HG02840 (cell line): ENCODE measurements around the gene ZSCAN2.
"Not testable (repeated sequence)": the region's sequence is repeated elsewhere in the genome, so short reads cannot be mapped to it uniquely, and the experiment has no call there.

Experiments
- ATAC-seq: cut with Tn5 transposase; IDR thresholded peaks from one replicate; pipeline ENCODE4 v1.9.1; 2021; ENCODE audit warnings: mild to moderate bottlenecking, moderate library complexity, moderate number of reproducible peaks; ENCODE audit not compliant: unreplicated experiment, low FRiP score

Gene ZSCAN2

GRCh38 chr15:84600687-84601554 is at the start of gene ZSCAN2:
ZSCAN2 (plus strand) TSS chr15:84601009; CDS start chr15:84603928, 2,919 bp downstream.
- ATAC-seq: peak; percentile 95

DNA sequence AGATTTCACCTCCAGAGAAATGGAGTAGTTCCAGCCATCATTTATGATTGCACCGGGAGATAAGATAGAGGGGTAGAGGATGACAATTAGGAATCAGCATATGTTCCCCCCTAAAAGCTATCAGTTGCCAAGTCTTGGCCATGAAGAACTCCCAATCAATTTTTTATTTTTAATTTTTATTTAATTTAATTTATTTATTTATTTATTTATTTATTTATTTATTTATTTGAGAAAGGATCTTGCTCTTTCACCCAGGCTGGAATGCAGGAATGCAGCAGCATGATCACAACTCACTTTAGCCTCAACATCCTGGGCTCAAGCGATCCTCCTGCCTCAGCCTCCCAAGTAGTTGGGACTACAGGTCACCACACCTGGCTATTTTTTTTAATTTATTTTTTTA is 49.2 kb upstream of the ZSCAN2 start:
- ATAC-seq: not testable (repeated sequence)

GRCh38 chr15:84552896-84553295 is 47.9 kb upstream of the ZSCAN2 start:
- no peak for ATAC-seq

GRCh38 chr15:84556690-84557089 is 44.1 kb upstream of the ZSCAN2 start:
- not testable (repeated sequence) for ATAC-seq

DNA sequence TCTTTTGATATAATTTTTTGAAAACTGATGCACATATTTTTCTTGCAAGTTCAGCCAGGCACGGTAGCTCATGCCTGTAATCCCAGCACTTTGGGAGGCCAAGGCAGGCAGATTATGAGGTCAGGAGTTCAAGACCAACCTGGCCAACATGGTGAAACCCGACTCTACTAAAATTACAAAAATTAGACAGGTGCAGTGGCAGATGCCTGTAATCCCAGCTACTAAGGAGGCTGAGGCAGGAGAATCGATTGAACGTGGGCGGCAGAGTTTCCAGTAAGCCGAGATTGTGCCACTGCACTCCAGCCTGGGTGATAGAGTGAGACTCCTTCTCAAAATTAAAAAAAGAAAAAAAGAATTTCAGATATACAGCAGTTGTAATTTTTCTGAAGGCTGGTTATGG is 32.8 kb upstream of the ZSCAN2 start:
- ATAC-seq: not testable (repeated sequence)

- ATAC-seq: no peak
These were observed 30.6 kb upstream of the ZSCAN2 start for GRCh38 chr15:84570164-84570735.

- no peak for ATAC-seq
These were observed 28.6 kb upstream of the ZSCAN2 start for GRCh38 chr15:84572231-84572630.

- ATAC-seq: no peak
These were observed 25.3 kb upstream of the ZSCAN2 start for GRCh38 chr15:84575493-84575892.

DNA sequence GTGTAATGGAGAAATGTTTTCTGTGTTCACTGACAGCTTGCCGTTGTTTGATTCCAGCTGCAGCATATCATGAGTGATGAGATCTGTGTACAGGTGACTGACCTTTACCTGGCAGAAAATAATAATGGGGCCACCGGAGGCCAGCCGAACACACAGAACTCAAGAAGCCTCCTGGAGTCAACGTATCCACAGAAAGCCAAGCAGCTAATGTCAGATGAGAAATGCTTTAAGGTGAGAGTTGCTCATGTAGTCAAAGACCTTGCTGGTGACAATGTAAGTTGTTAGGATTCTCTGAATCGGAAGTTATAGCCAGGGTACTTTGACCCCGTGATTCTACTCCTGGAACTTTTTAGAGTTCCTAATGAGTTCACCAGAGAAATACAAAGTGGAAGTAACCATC is 22.9 kb upstream of the ZSCAN2 start:
- ATAC-seq: not testable (repeated sequence)

DNA sequence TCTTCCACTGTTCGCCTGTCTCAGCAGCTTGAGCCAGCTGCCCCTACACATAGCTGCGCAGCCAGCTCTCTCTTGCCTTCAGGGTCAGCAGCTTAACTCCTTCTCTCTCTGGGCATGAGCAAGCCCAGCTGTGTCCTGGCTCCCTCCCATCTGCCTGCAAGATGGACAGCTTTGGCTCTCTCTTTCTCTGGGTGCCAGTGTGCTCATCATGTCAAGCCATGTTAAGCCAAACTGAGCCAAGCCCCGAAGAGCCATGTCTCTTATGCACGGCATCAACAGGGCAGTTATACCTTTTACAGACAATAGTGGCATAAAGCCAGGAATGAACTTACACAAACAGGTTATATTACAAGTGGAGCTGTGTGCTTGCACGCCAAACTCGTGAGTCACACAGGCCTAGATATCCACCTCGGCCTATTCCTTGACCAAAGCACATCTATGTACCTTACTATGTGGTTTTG is 21.5 kb upstream of the ZSCAN2 start:
- not testable (repeated sequence) for ATAC-seq

DNA sequence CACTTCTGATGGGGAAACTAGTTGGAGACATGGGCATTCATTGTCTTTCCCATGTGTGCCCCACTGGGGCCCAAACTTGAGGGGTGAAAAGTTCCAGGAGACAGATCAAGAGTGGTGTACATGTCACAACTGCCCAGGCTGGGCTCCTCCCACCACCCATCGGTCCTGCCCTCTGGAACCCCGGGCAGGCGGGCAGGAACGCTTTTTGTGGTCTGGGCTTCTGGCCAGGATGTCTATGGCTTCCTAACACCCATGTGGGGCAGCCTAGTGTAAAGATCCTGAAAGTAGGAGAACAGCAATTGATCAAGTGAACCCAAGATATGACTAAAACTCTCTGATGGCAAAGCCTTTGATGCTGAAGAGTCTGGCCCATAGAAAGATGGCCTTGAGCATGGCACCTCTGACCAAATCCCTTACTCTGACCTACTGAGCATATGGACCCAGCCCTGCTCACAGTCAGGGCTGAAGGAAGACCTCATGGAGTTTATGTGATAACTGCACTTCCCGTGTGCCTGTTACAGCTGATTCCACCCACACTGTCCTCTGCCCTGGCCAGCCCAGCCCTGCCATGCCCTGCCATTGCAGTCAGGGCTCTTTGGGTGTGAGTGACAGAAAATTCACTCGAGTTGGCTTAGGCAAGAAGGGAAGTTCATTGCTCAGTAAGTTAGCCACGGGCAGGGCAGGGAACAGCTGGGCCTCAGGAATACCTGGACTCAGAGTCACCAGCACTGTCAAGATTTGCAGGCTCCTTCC is 19.0 kb upstream of the ZSCAN2 start:
- ATAC-seq: not testable (repeated sequence)

GRCh38 chr15:84582583-84583157 is 18.1 kb upstream of the ZSCAN2 start:
- ATAC-seq: no peak

DNA sequence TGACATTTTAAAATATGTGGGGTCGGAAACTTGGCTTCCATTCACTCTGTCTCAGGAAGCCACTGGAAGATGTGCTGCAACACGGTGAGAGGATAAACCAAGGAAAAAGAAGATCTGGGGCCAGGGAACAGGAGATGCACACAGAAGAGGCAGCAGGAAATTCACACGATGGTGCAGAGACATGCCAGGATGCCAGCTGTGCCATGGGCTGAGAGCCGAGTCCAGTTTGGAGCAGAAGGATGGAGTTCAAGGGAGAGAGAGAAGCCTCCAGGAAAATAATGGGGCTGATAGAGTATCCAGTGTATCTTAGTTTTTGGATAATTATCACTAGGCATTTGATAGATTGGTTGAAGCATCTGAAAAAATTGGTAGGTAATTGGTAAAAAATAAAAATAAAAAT is 16.9 kb upstream of the ZSCAN2 start:
- ATAC-seq: not testable (repeated sequence)

DNA sequence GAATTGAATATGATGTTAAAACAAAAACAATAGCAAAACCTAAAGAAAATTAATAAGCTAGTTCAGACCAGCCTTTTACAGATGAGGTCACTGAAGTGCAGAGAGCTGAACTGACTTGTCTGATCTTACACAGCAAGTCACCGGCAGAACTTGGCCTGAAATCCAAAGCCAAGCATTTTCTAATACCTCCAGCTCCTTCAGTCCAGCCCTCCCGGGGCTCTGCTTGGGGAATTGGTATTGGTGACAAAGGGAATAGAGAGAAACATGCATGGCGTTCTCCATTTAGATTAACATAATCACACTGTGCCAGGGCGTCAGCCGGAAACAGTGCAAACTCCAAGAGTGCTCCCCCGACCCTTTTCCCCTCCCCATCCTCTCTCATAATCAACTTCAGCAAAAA is 14.1 kb upstream of the ZSCAN2 start:
- no peak for ATAC-seq

DNA sequence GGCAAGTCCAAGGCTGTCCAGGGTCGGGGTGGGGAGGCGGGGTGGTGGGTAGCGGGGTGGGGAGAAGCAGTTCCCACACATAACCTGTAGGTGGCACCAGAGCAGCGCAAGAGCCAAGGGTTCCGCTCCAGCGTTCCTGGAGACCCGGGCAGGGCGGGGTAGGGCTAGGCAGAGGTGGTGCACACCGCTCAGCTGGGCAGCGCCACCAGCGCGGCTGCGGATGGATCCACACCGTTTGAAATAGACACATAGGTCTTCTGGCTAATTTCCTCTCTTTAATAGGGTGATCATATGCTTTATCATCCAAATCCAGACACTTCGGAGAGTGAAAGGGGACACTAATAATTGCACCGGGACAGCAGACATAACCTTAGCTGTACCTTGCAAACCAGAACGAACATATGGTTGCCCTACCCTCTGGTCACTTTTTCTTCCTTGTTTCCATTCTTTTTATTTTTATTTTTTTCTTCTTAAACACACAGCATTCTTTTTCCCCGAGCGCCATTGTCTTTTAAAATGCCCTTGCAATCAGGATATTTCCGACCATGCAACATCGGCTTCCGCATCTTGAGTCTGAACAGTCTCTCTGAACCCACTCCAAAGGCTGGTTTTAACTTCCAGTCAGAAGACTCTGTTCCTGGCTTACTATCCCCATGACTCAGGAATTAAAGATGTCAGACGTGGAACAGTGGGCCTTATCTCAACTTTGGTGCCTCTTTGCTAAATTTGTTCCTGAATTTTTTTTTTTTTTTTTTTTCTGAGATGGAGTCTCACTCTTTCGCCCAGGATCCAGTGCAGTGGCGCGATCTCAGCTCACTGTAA is 12.5 kb upstream of the ZSCAN2 start:
- ATAC-seq: peak; percentile 83

- ATAC-seq: no peak
These were observed 10.4 kb upstream of the ZSCAN2 start for GRCh38 chr15:84590406-84590805.

DNA sequence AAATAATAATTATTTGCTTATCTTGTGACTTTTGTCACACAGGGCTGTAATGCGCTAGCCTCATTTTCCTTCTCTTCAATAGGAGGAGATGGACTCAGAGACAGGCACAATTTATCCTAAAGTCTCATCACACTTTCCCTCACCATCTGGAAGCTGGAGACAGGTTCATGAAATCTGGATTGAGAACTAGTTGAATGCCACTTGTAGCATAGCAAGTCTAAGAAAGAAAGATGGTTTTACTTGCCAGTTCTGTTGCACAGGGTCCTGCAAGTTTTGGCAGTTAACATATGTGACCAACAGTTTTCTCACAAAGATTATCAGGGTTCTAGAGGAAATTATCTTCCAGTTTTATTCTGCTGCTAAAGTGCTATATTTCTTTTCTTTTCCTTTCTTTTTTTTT is 9.0 kb upstream of the ZSCAN2 start:
- no peak for ATAC-seq

DNA sequence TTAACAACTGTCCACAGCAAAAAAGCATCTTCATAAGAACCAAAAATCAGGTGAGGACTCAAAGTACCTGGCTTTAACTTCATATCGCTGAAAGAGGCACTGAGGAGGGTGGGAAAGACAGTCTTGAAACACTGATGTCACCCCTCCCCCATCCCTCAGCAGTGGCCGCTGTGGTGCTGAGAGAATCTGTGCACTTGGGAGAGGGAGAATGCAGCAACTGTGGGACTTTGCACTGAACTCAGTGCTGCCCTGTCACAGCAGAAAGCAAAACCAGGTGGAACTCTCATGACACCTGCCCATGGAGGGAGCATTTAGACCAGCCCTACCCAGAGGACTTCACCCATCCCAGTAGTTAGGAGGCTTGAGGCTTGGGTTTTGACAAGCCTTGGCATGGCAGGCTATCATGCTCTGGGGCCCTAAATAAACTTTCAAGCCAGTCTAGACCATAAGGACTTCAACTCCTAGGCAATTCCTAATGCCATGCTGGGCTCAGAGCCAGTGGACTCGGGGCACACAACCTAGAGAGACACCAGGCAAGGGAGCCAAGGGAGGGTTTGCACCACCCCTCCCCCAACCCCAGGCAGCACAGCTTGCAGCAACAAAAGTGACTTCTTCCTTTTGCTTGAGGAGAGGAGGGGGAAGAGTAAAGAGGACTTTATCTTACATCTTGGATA is 6.1 kb upstream of the ZSCAN2 start:
- no peak for ATAC-seq

- no peak for ATAC-seq
These were observed 5.1 kb upstream of the ZSCAN2 start for GRCh38 chr15:84595660-84596059.
